ENCODE data around the gene TTC17.

The TTC17 gene

GRCh38 chr11:43541993-43542392 lies 183.3 kb downstream of the TTC17 start:
- no peak for DNase-seq

- no peak for DNase-seq
These were observed 184.3 kb downstream of the TTC17 start for GRCh38 chr11:43542750-43543712.

Measured in activated gamma-delta T cell treated with Interleukin-2 at 50 U/mL for 16 hours (primary cell).